ENCODE results near the gene GFOD2. TPM values are rescaled to one million over a fixed set of nuclear protein-coding genes. Genes with fewer than 3 reads are reported as not detected.

GFOD2 gene
- total and polyA plus RNA-seq, 2 experiments from 2014 or later: 19.3 to 34.3 TPM

DNA sequence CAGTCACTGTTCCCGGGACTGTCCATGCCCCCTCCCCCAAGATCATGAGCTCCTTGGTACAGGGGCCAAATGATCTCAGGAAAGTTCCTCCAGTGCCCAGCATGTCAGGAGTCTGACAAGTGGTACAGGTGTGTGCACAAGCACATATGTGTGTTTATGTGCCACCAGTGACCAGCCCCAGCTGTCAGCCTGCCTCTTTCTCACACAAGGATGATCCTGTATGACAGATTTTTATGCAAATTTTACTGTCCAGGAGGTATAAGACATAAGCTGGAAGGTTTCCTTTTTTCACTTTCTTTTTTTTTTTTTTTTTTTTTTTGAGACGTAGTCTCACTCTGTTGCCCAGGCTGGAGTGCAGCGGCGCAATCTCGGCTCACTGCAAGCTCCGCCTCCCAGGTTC is 31.4 kb upstream of the GFOD2 start:
- Histone ChIP-seq H3K27ac (ENCODE audit: low read depth) (no peak overlapping the region), H3F3A (replicated peaks; ENCODE audit: low read depth) (no peaks in the 10 kb centered on the region), H3K27me3 (ENCODE audit: insufficient read depth) (no peaks in the 10 kb centered on the region), H4K20me1 (replicated peaks; ENCODE audit: insufficient read depth) (no peaks in the 10 kb centered on the region), H3K79me2 (replicated peaks; ENCODE audit: insufficient read depth) (no peaks in the 10 kb centered on the region), H2AFZ (no peak overlapping the region), H3K4me2 (no peak overlapping the region), H3K9me2 (ENCODE audit: insufficient read depth) (no peaks in the 10 kb centered on the region), H3K4me3 (no peak overlapping the region), H3K36me3 (ENCODE audit: insufficient read depth) (no peaks in the 10 kb centered on the region), H3K4me1 (ENCODE audit: insufficient read depth) (peaks cover 5% of the 10 kb centered on the region; the same call in 1 of the 2 replicates)
- ATAC-seq (no peak), DNase-seq (ENCODE audit: low spot score) (no peak)
- Mint-ChIP-seq H3K9me3 (no peaks in the 10 kb centered on the region), H3K27ac (no peak overlapping the region), H3K36me3 (ENCODE audit: low read depth) (no peaks in the 10 kb centered on the region), H3K4me1 (peaks cover 6% of the 10 kb centered on the region), H3K27me3 (ENCODE audit: insufficient read depth, low read depth, poor library complexity) (peaks cover 3% of the 10 kb centered on the region), H3K4me3 (no peak overlapping the region)
- no peak for TF ChIP-seq NANOG (IDR thresholded peaks at IDR 0.05; ENCODE audit: borderline replicate concordance)
- TF ChIP-seq, protein P1, sequence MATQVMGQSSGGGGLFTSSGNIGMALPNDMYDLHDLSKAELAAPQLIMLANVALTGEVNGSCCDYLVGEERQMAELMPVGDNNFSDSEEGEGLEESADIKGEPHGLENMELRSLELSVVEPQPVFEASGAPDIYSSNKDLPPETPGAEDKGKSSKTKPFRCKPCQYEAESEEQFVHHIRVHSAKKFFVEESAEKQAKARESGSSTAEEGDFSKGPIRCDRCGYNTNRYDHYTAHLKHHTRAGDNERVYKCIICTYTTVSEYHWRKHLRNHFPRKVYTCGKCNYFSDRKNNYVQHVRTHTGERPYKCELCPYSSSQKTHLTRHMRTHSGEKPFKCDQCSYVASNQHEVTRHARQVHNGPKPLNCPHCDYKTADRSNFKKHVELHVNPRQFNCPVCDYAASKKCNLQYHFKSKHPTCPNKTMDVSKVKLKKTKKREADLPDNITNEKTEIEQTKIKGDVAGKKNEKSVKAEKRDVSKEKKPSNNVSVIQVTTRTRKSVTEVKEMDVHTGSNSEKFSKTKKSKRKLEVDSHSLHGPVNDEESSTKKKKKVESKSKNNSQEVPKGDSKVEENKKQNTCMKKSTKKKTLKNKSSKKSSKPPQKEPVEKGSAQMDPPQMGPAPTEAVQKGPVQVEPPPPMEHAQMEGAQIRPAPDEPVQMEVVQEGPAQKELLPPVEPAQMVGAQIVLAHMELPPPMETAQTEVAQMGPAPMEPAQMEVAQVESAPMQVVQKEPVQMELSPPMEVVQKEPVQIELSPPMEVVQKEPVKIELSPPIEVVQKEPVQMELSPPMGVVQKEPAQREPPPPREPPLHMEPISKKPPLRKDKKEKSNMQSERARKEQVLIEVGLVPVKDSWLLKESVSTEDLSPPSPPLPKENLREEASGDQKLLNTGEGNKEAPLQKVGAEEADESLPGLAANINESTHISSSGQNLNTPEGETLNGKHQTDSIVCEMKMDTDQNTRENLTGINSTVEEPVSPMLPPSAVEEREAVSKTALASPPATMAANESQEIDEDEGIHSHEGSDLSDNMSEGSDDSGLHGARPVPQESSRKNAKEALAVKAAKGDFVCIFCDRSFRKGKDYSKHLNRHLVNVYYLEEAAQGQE (IDR thresholded peaks at IDR 0.05; ENCODE audit: unreplicated experiment): no peak
- TF ChIP-seq ZNF114 (CRISPR knock-in tag; IDR thresholded peaks at IDR 0.05): no peak

DNA sequence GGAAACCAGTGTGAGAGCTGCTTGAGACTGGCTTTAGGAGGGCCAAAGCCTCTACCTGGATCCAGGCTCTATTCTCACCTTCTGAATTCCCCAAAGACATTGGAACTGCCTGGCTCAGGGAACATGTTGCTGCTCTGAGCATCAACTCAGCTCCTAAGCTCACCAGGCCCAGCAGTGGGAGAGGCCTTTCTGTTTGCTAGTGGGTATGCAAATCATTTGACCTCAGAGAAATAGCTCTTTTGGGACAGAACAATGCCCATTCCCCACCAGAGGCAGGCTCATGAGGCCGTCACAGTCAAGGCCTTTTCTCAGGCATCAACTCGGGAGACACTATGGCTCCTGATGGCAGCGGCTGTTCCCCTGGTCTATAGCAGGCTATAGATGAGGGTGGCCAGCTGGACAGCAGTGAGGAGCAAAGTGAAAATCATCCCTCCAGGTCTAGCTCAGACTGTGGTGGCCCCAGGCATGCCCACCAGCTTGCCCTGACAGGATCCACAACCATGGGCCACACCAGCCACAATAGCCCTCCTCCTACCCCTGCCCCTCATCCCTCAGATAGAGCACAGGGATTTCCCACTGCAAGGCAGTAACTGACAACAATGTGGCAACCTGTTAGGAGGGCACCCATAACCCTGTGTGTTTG is 30.4 kb upstream of the GFOD2 start:
- no peak overlapping the region for H3K4me3 Mint-ChIP-seq
- Histone ChIP-seq H3F3A (replicated peaks; ENCODE audit: low read depth) (no peaks in the 10 kb centered on the region), H3K9me2 (ENCODE audit: insufficient read depth) (no peaks in the 10 kb centered on the region), H3K79me2 (replicated peaks; ENCODE audit: insufficient read depth) (no peaks in the 10 kb centered on the region), H3K36me3 (ENCODE audit: insufficient read depth) (no peaks in the 10 kb centered on the region), H2AFZ (no peak overlapping the region), H3K27ac (ENCODE audit: low read depth) (peak overlapping the region; percentile 72), H4K20me1 (replicated peaks; ENCODE audit: insufficient read depth) (no peaks in the 10 kb centered on the region), H3K27me3 (ENCODE audit: insufficient read depth) (no peaks in the 10 kb centered on the region), H3K4me3 (no peak overlapping the region), H3K4me1 (ENCODE audit: insufficient read depth) (peaks cover 5% of the 10 kb centered on the region; the same call in 1 of the 2 replicates), H3K4me2 (no peak overlapping the region)
- DNase-seq (ENCODE audit: low spot score) (no peak), ATAC-seq (peak; percentile 17)
- no peaks in the 10 kb centered on the region for H3K9me3 Mint-ChIP-seq
- H3K27ac Mint-ChIP-seq: 0 out of 2 replicates have a peak overlapping the region, but pooled peaks have one; percentile 7
- TF ChIP-seq CREB1 (CRISPR knock-in tag; IDR thresholded peaks at IDR 0.05; ENCODE audit: low read depth): no peak
- no peak for TF ChIP-seq ZNF114 (CRISPR knock-in tag; IDR thresholded peaks at IDR 0.05)
- TF ChIP-seq NANOG (IDR thresholded peaks at IDR 0.05; ENCODE audit: borderline replicate concordance): no peak
- TF ChIP-seq, protein P2, sequence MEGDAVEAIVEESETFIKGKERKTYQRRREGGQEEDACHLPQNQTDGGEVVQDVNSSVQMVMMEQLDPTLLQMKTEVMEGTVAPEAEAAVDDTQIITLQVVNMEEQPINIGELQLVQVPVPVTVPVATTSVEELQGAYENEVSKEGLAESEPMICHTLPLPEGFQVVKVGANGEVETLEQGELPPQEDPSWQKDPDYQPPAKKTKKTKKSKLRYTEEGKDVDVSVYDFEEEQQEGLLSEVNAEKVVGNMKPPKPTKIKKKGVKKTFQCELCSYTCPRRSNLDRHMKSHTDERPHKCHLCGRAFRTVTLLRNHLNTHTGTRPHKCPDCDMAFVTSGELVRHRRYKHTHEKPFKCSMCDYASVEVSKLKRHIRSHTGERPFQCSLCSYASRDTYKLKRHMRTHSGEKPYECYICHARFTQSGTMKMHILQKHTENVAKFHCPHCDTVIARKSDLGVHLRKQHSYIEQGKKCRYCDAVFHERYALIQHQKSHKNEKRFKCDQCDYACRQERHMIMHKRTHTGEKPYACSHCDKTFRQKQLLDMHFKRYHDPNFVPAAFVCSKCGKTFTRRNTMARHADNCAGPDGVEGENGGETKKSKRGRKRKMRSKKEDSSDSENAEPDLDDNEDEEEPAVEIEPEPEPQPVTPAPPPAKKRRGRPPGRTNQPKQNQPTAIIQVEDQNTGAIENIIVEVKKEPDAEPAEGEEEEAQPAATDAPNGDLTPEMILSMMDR (conservative IDR thresholded peaks at IDR 0.05; ENCODE audit: low read depth in 2 of 2): no peak
- TF ChIP-seq EZH2 (IDR thresholded peaks at IDR 0.05; ENCODE audit: low read depth, unreplicated experiment): no peak
- TF ChIP-seq POLR2AphosphoS5 (IDR thresholded peaks at IDR 0.05; ENCODE audit: low read depth): no peak
- no peak for TF ChIP-seq ZNF331 (CRISPR knock-in tag; IDR thresholded peaks at IDR 0.05; ENCODE audit: low read depth)
- no peak for TF ChIP-seq JUNB (IDR thresholded peaks at IDR 0.05; ENCODE audit: unreplicated experiment)
- TF ChIP-seq, protein P3, sequence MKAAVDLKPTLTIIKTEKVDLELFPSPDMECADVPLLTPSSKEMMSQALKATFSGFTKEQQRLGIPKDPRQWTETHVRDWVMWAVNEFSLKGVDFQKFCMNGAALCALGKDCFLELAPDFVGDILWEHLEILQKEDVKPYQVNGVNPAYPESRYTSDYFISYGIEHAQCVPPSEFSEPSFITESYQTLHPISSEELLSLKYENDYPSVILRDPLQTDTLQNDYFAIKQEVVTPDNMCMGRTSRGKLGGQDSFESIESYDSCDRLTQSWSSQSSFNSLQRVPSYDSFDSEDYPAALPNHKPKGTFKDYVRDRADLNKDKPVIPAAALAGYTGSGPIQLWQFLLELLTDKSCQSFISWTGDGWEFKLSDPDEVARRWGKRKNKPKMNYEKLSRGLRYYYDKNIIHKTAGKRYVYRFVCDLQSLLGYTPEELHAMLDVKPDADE (IDR thresholded peaks at IDR 0.05): no peak
- peaks cover 3% of the 10 kb centered on the region for H3K27me3 Mint-ChIP-seq (ENCODE audit: insufficient read depth, low read depth, poor library complexity)
- no peaks in the 10 kb centered on the region; the same call in 2 of the 3 replicates for H3K36me3 Mint-ChIP-seq (ENCODE audit: low read depth)
- H3K4me1 Mint-ChIP-seq: peaks cover 6% of the 10 kb centered on the region

Measured in GM23338 (cell line).